NCI-H345 (cell line): ENCODE data around the gene PROM1.

ENCODE experiments used
- DNase-seq: peaks from one replicate; lab custom pipeline; 2025; lab: John Stamatoyannopoulos, UW

PROM1 gene

GRCh38 chr4:16083241-16084191 is at the start of gene PROM1:
Gene PROM1, minus strand, starts transcription at chr4:16084023. Its CDS starts 8,117 bp downstream, at chr4:16075906.
- peak; percentile 61 for DNase-seq

GRCh38 chr4:16133406-16133805 is 49.6 kb upstream of the PROM1 start:
- DNase-seq: no peak

GRCh38 chr4:16131293-16131692 is 47.5 kb upstream of the PROM1 start:
- DNase-seq: no peak

- peak; percentile 62 for DNase-seq
Observed at GRCh38 chr4:16129336-16129735, 45.5 kb upstream of the PROM1 start.

- DNase-seq: no peak
Observed at GRCh38 chr4:16126714-16127113, 42.9 kb upstream of the PROM1 start.

GRCh38 chr4:16125571-16126445 is 42.0 kb upstream of the PROM1 start:
- no peak for DNase-seq

- DNase-seq: peak; percentile 30
Observed at GRCh38 chr4:16124232-16124631, 40.4 kb upstream of the PROM1 start.

GRCh38 chr4:16123356-16124084 is 39.7 kb upstream of the PROM1 start:
- peak; percentile 94 for DNase-seq

GRCh38 chr4:16122784-16123183 is 39.0 kb upstream of the PROM1 start:
- no peak for DNase-seq

GRCh38 chr4:16122308-16122711 is 38.5 kb upstream of the PROM1 start:
- DNase-seq: no peak

GRCh38 chr4:16120720-16121119 is 36.9 kb upstream of the PROM1 start:
- no peak for DNase-seq

- DNase-seq: no peak
Observed at GRCh38 chr4:16119981-16120380, 36.2 kb upstream of the PROM1 start.

- DNase-seq: no peak
Observed at GRCh38 chr4:16118090-16118489, 34.3 kb upstream of the PROM1 start.

- DNase-seq: no peak
Observed at GRCh38 chr4:16117164-16117563, 33.3 kb upstream of the PROM1 start.

GRCh38 chr4:16116493-16116990 is 32.7 kb upstream of the PROM1 start:
- DNase-seq: peak; percentile 53

- peak; percentile 47 for DNase-seq
Observed at GRCh38 chr4:16116019-16116418, 32.2 kb upstream of the PROM1 start.

GRCh38 chr4:16114546-16114945 is 30.7 kb upstream of the PROM1 start:
- no peak for DNase-seq

- no peak for DNase-seq
Observed at GRCh38 chr4:16113741-16114140, 29.9 kb upstream of the PROM1 start.

GRCh38 chr4:16111533-16111932 is 27.7 kb upstream of the PROM1 start:
- no peak for DNase-seq

- DNase-seq: no peak
Observed at GRCh38 chr4:16110661-16111290, 27.0 kb upstream of the PROM1 start.

GRCh38 chr4:16110199-16110598 is 26.4 kb upstream of the PROM1 start:
- no peak for DNase-seq
